ENCODE results near the gene PLCB2.

Gene PLCB2

GRCh38 chr15:40331637-40332036 lies 23.9 kb upstream of the PLCB2 start:
- TF ChIP-seq POLR2A (IDR thresholded peaks at IDR 0.05; ENCODE audit: extremely low read depth, insufficient read length) (no peak), MAX (IDR thresholded peaks at IDR 0.05; ENCODE audit: low read depth, low read length) (no peak), MYC (IDR thresholded peaks at IDR 0.05; ENCODE audit: low read depth, low read length) (no peak)
- TF ChIP-seq, protein P1, sequence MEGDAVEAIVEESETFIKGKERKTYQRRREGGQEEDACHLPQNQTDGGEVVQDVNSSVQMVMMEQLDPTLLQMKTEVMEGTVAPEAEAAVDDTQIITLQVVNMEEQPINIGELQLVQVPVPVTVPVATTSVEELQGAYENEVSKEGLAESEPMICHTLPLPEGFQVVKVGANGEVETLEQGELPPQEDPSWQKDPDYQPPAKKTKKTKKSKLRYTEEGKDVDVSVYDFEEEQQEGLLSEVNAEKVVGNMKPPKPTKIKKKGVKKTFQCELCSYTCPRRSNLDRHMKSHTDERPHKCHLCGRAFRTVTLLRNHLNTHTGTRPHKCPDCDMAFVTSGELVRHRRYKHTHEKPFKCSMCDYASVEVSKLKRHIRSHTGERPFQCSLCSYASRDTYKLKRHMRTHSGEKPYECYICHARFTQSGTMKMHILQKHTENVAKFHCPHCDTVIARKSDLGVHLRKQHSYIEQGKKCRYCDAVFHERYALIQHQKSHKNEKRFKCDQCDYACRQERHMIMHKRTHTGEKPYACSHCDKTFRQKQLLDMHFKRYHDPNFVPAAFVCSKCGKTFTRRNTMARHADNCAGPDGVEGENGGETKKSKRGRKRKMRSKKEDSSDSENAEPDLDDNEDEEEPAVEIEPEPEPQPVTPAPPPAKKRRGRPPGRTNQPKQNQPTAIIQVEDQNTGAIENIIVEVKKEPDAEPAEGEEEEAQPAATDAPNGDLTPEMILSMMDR (IDR thresholded peaks at IDR 0.05; ENCODE audit: low read depth, low read length), result no peak
- no peak for DNase-seq (ENCODE audit: low read depth)
- H3K4me3 ChIP-seq (ENCODE audit: low read depth, low read length), result no peak overlapping the region

DNA sequence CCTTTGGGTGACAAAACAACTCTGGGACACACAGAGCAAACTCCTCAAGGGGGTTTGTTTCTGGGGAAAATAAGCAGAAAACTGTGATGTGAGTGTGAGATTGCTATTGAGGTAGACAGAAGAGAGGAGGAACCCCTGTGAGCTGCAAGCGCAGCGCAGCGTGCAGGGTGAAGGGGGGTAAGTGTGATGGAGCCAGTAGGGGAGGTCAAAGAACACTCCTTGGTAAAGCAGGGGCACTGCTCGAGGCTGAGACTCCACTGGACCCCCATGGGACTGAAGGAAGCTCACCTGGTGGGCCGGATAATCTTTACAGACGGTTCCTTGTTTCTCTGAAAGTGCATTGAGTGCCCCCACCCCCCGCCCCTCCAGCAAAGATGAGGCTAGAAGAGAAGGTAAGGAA lies 23.3 kb upstream of the PLCB2 start:
- TF ChIP-seq MYC (IDR thresholded peaks at IDR 0.05; ENCODE audit: low read depth, low read length) (no peak), POLR2A (IDR thresholded peaks at IDR 0.05; ENCODE audit: extremely low read depth, insufficient read length) (no peak), MAX (IDR thresholded peaks at IDR 0.05; ENCODE audit: low read depth, low read length) (no peak)
- TF ChIP-seq, protein P1 (IDR thresholded peaks at IDR 0.05; ENCODE audit: low read depth, low read length), result no peak
- no peak for DNase-seq (ENCODE audit: low read depth)
- H3K4me3 ChIP-seq (ENCODE audit: low read depth, low read length), result no peak overlapping the region

GRCh38 chr15:40330368-40330836 lies 22.7 kb upstream of the PLCB2 start:
- no peak overlapping the region for H3K4me3 ChIP-seq (ENCODE audit: low read depth, low read length)
- TF ChIP-seq, protein P1 (IDR thresholded peaks at IDR 0.05; ENCODE audit: low read depth, low read length), result no peak
- TF ChIP-seq POLR2A (IDR thresholded peaks at IDR 0.05; ENCODE audit: extremely low read depth, insufficient read length) (no peak), MYC (IDR thresholded peaks at IDR 0.05; ENCODE audit: low read depth, low read length) (no peak), MAX (IDR thresholded peaks at IDR 0.05; ENCODE audit: low read depth, low read length) (no peak)
- peak; percentile 61 for DNase-seq (ENCODE audit: low read depth)

DNA sequence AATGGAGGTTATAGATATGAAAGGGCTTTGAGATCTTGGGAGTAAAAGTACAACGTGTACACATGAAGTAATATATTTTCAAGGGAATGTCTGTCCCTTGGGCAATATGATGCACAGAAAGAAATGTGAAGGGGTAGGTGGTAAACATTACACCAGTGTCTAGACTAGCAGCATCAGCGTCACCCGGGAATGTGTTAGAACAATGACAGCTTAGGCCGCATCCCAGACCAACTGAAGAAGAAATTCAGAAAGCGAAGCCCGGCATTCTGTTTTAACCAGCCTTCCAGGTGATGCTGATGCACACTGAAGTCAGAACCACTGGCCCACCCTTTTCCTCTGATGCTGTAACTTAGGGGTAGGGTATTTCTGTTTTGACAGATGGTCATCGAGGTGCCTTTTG lies 22.1 kb upstream of the PLCB2 start:
- no peak for DNase-seq (ENCODE audit: low read depth)
- TF ChIP-seq MAX (IDR thresholded peaks at IDR 0.05; ENCODE audit: low read depth, low read length) (no peak), POLR2A (IDR thresholded peaks at IDR 0.05; ENCODE audit: extremely low read depth, insufficient read length) (no peak), MYC (IDR thresholded peaks at IDR 0.05; ENCODE audit: low read depth, low read length) (no peak)
- TF ChIP-seq, protein P1 (IDR thresholded peaks at IDR 0.05; ENCODE audit: low read depth, low read length), result no peak
- H3K4me3 ChIP-seq (ENCODE audit: low read depth, low read length), result no peak overlapping the region

DNA sequence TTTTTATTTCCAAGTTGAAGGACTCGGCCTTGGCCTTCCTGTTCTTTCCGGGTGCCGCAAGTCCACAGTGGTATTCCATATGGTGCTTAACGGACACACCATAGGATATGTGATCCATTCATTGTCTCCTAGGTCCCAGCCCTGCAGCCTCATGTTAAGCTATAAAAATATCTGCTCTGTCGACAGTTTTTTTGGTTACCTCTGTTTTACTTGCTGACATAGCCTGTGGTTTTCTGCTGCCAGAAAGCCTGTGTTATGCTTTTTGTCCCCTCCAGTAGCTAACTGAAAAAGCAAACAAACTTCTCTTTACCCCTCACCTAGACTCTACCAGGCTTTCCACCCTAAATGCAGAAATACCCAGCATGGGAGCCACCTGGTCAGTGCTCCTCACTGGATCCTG lies 21.0 kb upstream of the PLCB2 start:
- DNase-seq (ENCODE audit: low read depth), result no peak
- H3K4me3 ChIP-seq (ENCODE audit: low read depth, low read length), result no peak overlapping the region
- no peak for TF ChIP-seq MYC (IDR thresholded peaks at IDR 0.05; ENCODE audit: low read depth, low read length)
- TF ChIP-seq, protein P1 (IDR thresholded peaks at IDR 0.05; ENCODE audit: low read depth, low read length), result no peak
- TF ChIP-seq MAX (IDR thresholded peaks at IDR 0.05; ENCODE audit: low read depth, low read length), result no peak
- no peak for TF ChIP-seq POLR2A (IDR thresholded peaks at IDR 0.05; ENCODE audit: extremely low read depth, insufficient read length)
